Mesenchymal stem cell (in vitro differentiated cells and primary cell): ENCODE data around the gene SYT7.

Experiments used
- DNase-seq: peaks from one replicate; pipeline ENCODE4 v3.0.0-alpha.2; 2013
- H2AFZ ChIP-seq: one replicate; pipeline ENCODE4 v1.6.1; 2013; ENCODE audit warnings: low read depth, mild to moderate bottlenecking, control low read depth, inconsistent platforms, low read length, moderate library complexity
- H2AK5ac ChIP-seq: 2 replicates; pipeline ENCODE4 v1.6.1; 2013; ENCODE audit warnings: low read length, moderate library complexity, mild to moderate bottlenecking, inconsistent platforms; ENCODE audit not compliant: severe bottlenecking
- H2BK120ac ChIP-seq: one replicate; pipeline ENCODE4 v1.6.1; 2013; ENCODE audit warnings: low read depth, mild to moderate bottlenecking, inconsistent platforms, low read length, moderate library complexity
- H2BK12ac ChIP-seq, 2 experiments: one replicate each; pipeline ENCODE4 v1.6.1; 2013; ENCODE audit warnings: inconsistent platforms in 2 of 2, low read length in 2 of 2, mild to moderate bottlenecking in 2 of 2, moderate library complexity in 2 of 2, control low read depth in 1 of 2
- H2BK15ac ChIP-seq: one replicate; pipeline ENCODE4 v1.6.1; 2013; ENCODE audit warnings: mild to moderate bottlenecking, low read depth, inconsistent platforms; ENCODE audit not compliant: poor library complexity, severe bottlenecking
- H2BK5ac ChIP-seq: 2 replicates; pipeline ENCODE4 v1.6.1; 2013; ENCODE audit warnings: low read depth, mild to moderate bottlenecking, low read length, control low read depth, inconsistent platforms; ENCODE audit not compliant: poor library complexity, severe bottlenecking
- H3K14ac ChIP-seq, 2 experiments: one replicate each; pipeline ENCODE4 v1.6.1; 2013; ENCODE audit warnings: inconsistent platforms in 2 of 2, low read length in 2 of 2, control low read depth in 1 of 2, mild to moderate bottlenecking in 1 of 2, moderate library complexity in 1 of 2
- H3K18ac ChIP-seq, 2 experiments: one replicate each; pipeline ENCODE4 v1.6.1; 2013; ENCODE audit warnings: inconsistent platforms in 2 of 2, low read length in 2 of 2, control low read depth in 1 of 2, low read depth in 1 of 2, mild to moderate bottlenecking in 1 of 2
- H3K23ac ChIP-seq, 2 experiments: one replicate each; pipeline ENCODE4 v1.6.1; 2013; ENCODE audit warnings: inconsistent platforms in 2 of 2, low read length in 2 of 2, mild to moderate bottlenecking in 2 of 2, moderate library complexity in 2 of 2, control low read depth in 1 of 2
- H3K27ac ChIP-seq: 2 replicates; pipeline ENCODE4 v1.5.1; 2013; ENCODE audit warnings: mild to moderate bottlenecking, moderate library complexity, low read length, control low read depth, inconsistent platforms; ENCODE audit not compliant: poor library complexity, severe bottlenecking
- H3K27me3 ChIP-seq, 2 experiments: 2 replicates each; pipeline versions ENCODE4 v1.6.1 to v1.7.0; 2013; ENCODE audit warnings: low read length in 2 of 2, mild to moderate bottlenecking in 2 of 2, moderate library complexity in 2 of 2, control low read depth in 1 of 2, inconsistent platforms in 1 of 2; ENCODE audit not compliant: control insufficient read depth in 1 of 2, insufficient read depth in 1 of 2
- H3K36me3 ChIP-seq, 2 experiments: 2 replicates each; pipeline versions ENCODE4 v1.6.1 to v1.7.0; 2013; ENCODE audit warnings: low read length in 2 of 2, control low read depth in 1 of 2, inconsistent platforms in 1 of 2, low read depth in 1 of 2, mild to moderate bottlenecking in 1 of 2; ENCODE audit not compliant: insufficient read depth in 2 of 2, control insufficient read depth in 1 of 2
- H3K4ac ChIP-seq, 2 experiments: one replicate each; pipeline ENCODE4 v1.6.1; 2013; ENCODE audit warnings: inconsistent platforms in 2 of 2, low read length in 2 of 2, mild to moderate bottlenecking in 2 of 2, moderate library complexity in 2 of 2, control low read depth in 1 of 2, low read depth in 1 of 2
- H3K4me1 ChIP-seq: 2 replicates; pipeline ENCODE4 v1.6.1; 2013; ENCODE audit warnings: low read depth, low read length, control low read depth; ENCODE audit not compliant: control insufficient read depth, insufficient read depth
- H3K4me2 ChIP-seq: 2 replicates; pipeline ENCODE4 v1.6.1; 2013; ENCODE audit warnings: low read length, mild to moderate bottlenecking, inconsistent platforms; ENCODE audit not compliant: poor library complexity, severe bottlenecking
- H3K4me3 ChIP-seq, 2 experiments: 2 replicates each; pipeline versions ENCODE4 v1.5.1 to v1.7.0; 2013; ENCODE audit warnings: low read length in 2 of 2, mild to moderate bottlenecking in 2 of 2, control low read depth in 1 of 2, low read depth in 1 of 2; ENCODE audit not compliant: insufficient read depth in 1 of 2
- H3K79me1 ChIP-seq: replicated peaks from 2 replicates; pipeline ENCODE4 v1.6.1; 2013; ENCODE audit warnings: mild to moderate bottlenecking, control low read depth, low read length, inconsistent platforms; ENCODE audit not compliant: poor library complexity, severe bottlenecking
- H3K9ac ChIP-seq: 2 replicates; pipeline ENCODE4 v1.7.0; 2013; ENCODE audit warnings: mild to moderate bottlenecking, low read length, moderate library complexity
- H3K9me3 ChIP-seq: 2 replicates; pipeline ENCODE4 v1.7.0; 2013; ENCODE audit warnings: mild to moderate bottlenecking, low read length; ENCODE audit not compliant: control insufficient read depth
- H4K8ac ChIP-seq: one replicate; pipeline ENCODE4 v1.6.1; 2013; ENCODE audit warnings: inconsistent platforms, mild to moderate bottlenecking, low read length, moderate library complexity
- H4K91ac ChIP-seq: one replicate; pipeline ENCODE4 v1.6.1; 2013; ENCODE audit warnings: mild to moderate bottlenecking, low read length, inconsistent platforms
- WGBS: methylation state at CpG from one replicate; pipeline ENCODE4 v1.1.7; 2013; ENCODE audit warnings: mixed read lengths; 5-methylcytosine and 5-hydroxymethylcytosine counted together

The SYT7 gene

DNA sequence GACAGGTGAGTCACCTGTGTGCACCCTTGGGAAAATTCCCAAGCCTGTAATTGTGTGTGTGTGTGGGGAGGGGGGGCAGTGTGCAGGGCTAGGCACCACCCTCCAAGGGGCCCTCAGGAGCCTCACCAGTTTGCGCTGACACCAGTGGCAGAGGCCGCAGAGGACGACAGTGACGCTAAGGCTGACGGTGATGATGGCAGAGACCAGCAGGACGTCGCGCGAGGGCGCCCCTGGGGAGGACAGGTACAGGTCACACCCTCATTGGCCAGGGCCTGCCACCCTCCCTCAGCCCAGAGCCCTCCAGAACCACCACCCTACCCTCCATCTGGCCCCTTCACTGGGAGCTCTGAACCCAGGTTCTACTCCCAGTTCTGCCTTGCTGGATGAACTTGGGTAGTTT lies 24.9 kb downstream of the SYT7 start:
- peak overlapping the region in 1 of 2 experiments; percentile 50 for H3K23ac ChIP-seq
- WGBS = 63% methylated on average over 10 of the region's 10 CpGs
- H3K4me1 ChIP-seq = peaks cover 5% of the 10 kb centered on the region
- H3K18ac ChIP-seq = no peak overlapping the region
- no peak overlapping the region for H2BK12ac ChIP-seq
- H3K4ac ChIP-seq = no peak overlapping the region
- no peak overlapping the region for H3K9ac ChIP-seq
- H2AK5ac ChIP-seq = no peak overlapping the region
- H3K27me3 ChIP-seq = peaks cover 81 to 94% of the 10 kb centered on the region in 2 experiments
- no peak overlapping the region for H3K4me2 ChIP-seq
- no peak overlapping the region for H3K27ac ChIP-seq
- no peak overlapping the region for H4K8ac ChIP-seq
- H3K79me1 ChIP-seq = no peaks in the 10 kb centered on the region
- peak overlapping the region in 1 of 2 experiments; percentile 15 for H3K4me3 ChIP-seq
- no peak for DNase-seq
- H3K14ac ChIP-seq = no peak overlapping the region
- no peak overlapping the region for H2BK120ac ChIP-seq
- no peak overlapping the region for H2AFZ ChIP-seq
- no peaks in the 10 kb centered on the region for H3K36me3 ChIP-seq
- no peaks in the 10 kb centered on the region for H3K9me3 ChIP-seq
- H4K91ac ChIP-seq = no peak overlapping the region
- no peak overlapping the region for H2BK5ac ChIP-seq
- no peak overlapping the region for H2BK15ac ChIP-seq

DNA sequence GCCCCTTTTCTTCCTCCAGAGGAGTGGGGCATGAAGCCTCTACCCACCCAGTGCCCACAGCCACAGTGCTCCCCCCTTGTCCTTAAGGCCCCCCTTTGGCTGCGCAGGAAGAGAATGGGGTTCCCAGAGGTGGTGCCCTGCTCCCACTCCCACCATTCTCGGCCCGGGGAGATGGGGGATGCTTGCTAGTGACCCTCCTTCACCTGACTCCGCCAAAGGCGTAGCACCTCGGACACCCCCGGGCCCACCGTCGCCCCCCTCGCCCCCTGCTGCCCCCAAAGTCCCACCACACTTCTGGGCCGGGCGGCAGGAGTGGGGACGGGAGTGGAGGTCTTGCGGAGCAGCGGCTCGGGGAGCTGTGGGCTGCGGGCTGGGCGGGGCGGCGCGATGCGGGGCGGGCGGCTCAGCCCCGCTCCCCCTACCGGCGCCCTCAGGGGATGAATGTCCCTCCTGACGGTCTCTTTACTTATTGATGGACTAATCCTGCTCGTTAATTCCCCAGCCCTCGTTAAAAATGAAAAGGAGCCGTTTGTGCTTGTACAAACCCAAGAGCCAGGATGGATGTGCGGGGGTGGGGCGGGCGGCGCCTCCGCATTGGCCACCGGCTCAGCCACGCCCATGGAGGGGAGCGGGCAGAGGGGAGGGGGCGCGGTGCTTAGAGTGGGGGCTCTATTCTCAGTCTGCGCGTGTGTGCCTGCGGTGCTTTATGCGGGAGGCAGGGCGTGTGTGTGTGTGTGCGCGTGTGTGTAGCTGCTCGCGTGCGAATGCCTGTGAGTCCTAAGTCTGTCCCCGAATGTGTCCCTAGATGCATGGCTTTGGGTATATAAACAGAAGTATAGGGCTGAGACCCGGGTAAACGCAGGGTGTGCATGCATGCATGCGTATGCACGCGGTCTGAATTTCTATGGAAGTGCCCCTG lies 25.6 kb downstream of the SYT7 start:
- Histone ChIP-seq H2BK12ac (no peak overlapping the region), H3K27me3 (peaks cover 75 to 94% of the 10 kb centered on the region in 2 experiments), H2AK5ac (no peak overlapping the region), H2BK5ac (no peak overlapping the region), H2BK120ac (no peak overlapping the region), H3K4me1 (peaks cover 5% of the 10 kb centered on the region), H3K18ac (no peak overlapping the region), H2AFZ (no peak overlapping the region), H3K9ac (no peak overlapping the region), H3K14ac (no peak overlapping the region), H3K9me3 (no peaks in the 10 kb centered on the region), H2BK15ac (no peak overlapping the region), H3K23ac (no peak overlapping the region), H3K36me3 (no peaks in the 10 kb centered on the region), H3K27ac (no peak overlapping the region), H4K8ac (no peak overlapping the region), H4K91ac (no peak overlapping the region), H3K79me1 (no peaks in the 10 kb centered on the region), H3K4me2 (no peak overlapping the region), H3K4me3 (peak overlapping the region in 1 of 2 experiments; percentile 24), H3K4ac (no peak overlapping the region)
- peak; percentile 13 for DNase-seq
- 10% methylated on average over 41 of the region's 57 CpGs for WGBS

DNA sequence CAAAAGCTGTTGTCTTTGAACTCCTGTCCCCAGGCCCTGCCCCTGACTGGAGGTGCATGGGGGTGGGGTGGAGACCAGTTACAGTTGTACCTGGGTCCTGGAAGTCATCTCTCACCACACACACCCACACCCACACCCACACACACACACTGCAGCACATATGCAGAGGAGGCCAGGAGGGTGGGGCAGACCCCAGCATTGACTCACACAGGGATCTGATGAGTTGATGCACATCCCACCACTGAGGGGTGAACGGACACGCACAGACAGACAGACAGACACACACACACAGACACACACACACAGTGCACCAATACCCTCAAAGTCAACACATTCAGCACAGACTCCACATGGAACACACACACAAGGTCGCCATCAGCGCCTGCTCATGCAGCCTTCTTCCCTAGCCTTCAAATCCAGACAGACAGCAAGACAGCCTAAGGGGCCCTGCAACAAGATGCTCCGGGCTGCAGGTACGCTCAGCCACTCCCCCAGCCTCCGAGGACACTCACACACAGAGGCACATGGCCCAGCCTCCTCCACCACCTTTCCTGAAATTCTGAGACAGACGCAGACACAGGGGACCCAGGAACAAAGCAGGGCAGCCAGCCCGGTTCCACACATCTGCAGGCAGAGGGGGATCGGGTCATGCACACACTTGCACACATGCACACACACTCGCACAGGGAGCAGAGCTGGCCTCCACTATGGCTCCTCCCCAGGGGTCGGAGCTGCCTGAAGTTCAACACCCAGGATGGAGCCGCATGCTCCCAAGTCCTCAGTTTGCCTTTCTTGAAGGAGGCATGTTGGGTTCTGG lies 26.5 kb downstream of the SYT7 start:
- Histone ChIP-seq H3K4me2 (no peak overlapping the region), H3K18ac (no peak overlapping the region), H3K4me1 (peaks cover 5% of the 10 kb centered on the region), H3K23ac (peak overlapping the region in 1 of 2 experiments; percentile 69), H4K91ac (peak overlapping the region; percentile 48), H2BK5ac (no peak overlapping the region), H3K9ac (no peak overlapping the region), H2BK15ac (no peak overlapping the region), H3K36me3 (no peaks in the 10 kb centered on the region), H3K27me3 (peaks cover 65 to 94% of the 10 kb centered on the region in 2 experiments), H3K27ac (no peak overlapping the region), H4K8ac (no peak overlapping the region), H2BK120ac (no peak overlapping the region), H3K4ac (no peak overlapping the region), H2AK5ac (no peak overlapping the region), H2AFZ (no peak overlapping the region), H3K79me1 (no peaks in the 10 kb centered on the region), H2BK12ac (no peak overlapping the region), H3K14ac (no peak overlapping the region), H3K4me3 (no peak overlapping the region), H3K9me3 (no peaks in the 10 kb centered on the region)
- DNase-seq = no peak
- 68% methylated on average over 13 of the region's 13 CpGs for WGBS
